Uterus (tissue), 2 donors: ENCODE measurements around the gene SMIM13.

Experiments
- CTCF ChIP-seq, 4 experiments: fragments of 200-600 bp in 2 of 4; fragments of 450-650 bp in 2 of 4; sonication (generic) in 2 of 4; IDR thresholded peaks; one replicate each; pipeline ENCODE4 v1.5.1; 2016 to 2019; ENCODE audit warnings: antibody characterized with exemption in 4 of 4, mild to moderate bottlenecking in 2 of 4, moderate library complexity in 1 of 4
- POLR2A ChIP-seq, 2 donors: fragments of 450-650 bp; IDR thresholded peaks; one replicate each; pipeline ENCODE4 v1.6.1; 2016; ENCODE audit warnings: antibody characterized with exemption in 2 of 2, mild to moderate bottlenecking in 1 of 2, moderate library complexity in 1 of 2

GRCh38 chr6:11083956-11084355 lies 9.7 kb upstream of the SMIM13 start:
- TF ChIP-seq POLR2A (IDR thresholded peaks at IDR 0.05) (no peak), CTCF (IDR thresholded peaks at IDR 0.05) (no peak)
